PC-9 (cell line): ENCODE measurements around the gene ARHGAP10. TPM values are rescaled to one million over a fixed set of nuclear protein-coding genes. Genes with fewer than 3 reads are reported as not detected.

ENCODE experiments used
- BruUV-seq: library from RNA; stranded (reverse); fragments of 400-500 nt; replicated peaks from 2 replicates; lab custom pipeline; 2021; lab: Mats Ljungman, UMichigan
- CTCF ChIA-PET: fragments of 300-600 bp; sonication (Branson Sonifier 250); formaldehyde crosslinking; loops from one replicate; lab custom pipeline; 2022; ENCODE audit warnings: antibody characterized with exemption; lab: Charles Lee
- POLR2A ChIA-PET: fragments of 300-600 bp; sonication (Branson Sonifier 250); formaldehyde crosslinking; loops from one replicate; lab custom pipeline; 2022; ENCODE audit warnings: antibody characterized with exemption; ENCODE audit not compliant: unreplicated experiment; lab: Charles Lee
- DNase-seq, 2 experiments: peaks; one replicate each; pipeline versions ENCODE4 v3.0.0 to v3.0.0-alpha.2; 2015 to 2022; ENCODE audit warnings: mixed read lengths in 1 of 2
- H2AFZ ChIP-seq: fragments of 200-600 bp; sonication (generic); 2 replicates; pipeline ENCODE4 v1.8.1; 2017; ENCODE audit warnings: antibody characterized with exemption
- H3F3A ChIP-seq: fragments of 200-600 bp; sonication (generic); 2 replicates; pipeline ENCODE4 v1.8.1; 2017; ENCODE audit warnings: antibody characterized with exemption, mild to moderate bottlenecking, low read depth; ENCODE audit not compliant: insufficient read depth
- H3K27ac ChIP-seq: fragments of 200-600 bp; sonication (generic); 2 replicates; pipeline ENCODE4 v1.6.1; 2016; ENCODE audit warnings: mixed run types
- H3K27me3 ChIP-seq: fragments of 200-600 bp; sonication (generic); 2 replicates; pipeline ENCODE4 v1.6.1; 2016; ENCODE audit warnings: low read depth, mixed run types; ENCODE audit not compliant: insufficient read depth
- H3K36me3 ChIP-seq: fragments of 200-600 bp; sonication (generic); 2 replicates; pipeline ENCODE4 v1.6.1; 2016; ENCODE audit warnings: low read depth, mixed run types
- H3K4me1 ChIP-seq: fragments of 200-600 bp; sonication (generic); replicated peaks from 2 replicates; pipeline ENCODE4 v1.6.1; 2016; ENCODE audit warnings: mixed run types; ENCODE audit not compliant: insufficient read depth
- H3K4me2 ChIP-seq: fragments of 200-600 bp; sonication (generic); 2 replicates; pipeline ENCODE4 v1.6.1; 2017; ENCODE audit warnings: mixed run types
- H3K4me3 ChIP-seq: fragments of 200-600 bp; sonication (generic); 2 replicates; pipeline ENCODE4 v1.6.1; 2016; ENCODE audit warnings: mixed run types
- H3K79me2 ChIP-seq: fragments of 200-600 bp; sonication (generic); 2 replicates; pipeline ENCODE4 v1.6.1; 2017; ENCODE audit warnings: low read depth, mixed run types
- H3K9me2 ChIP-seq: fragments of 200-600 bp; sonication (generic); 2 replicates; pipeline ENCODE4 v1.8.1; 2017; ENCODE audit warnings: mild to moderate bottlenecking; ENCODE audit not compliant: insufficient read depth
- H3K9me3 ChIP-seq: fragments of 200-600 bp; sonication (generic); 2 replicates; pipeline ENCODE4 v1.8.1; 2016; ENCODE audit warnings: low read depth; ENCODE audit not compliant: insufficient read depth
- H4K20me1 ChIP-seq: fragments of 200-600 bp; sonication (generic); 2 replicates; pipeline ENCODE4 v1.8.1; 2017; ENCODE audit not compliant: insufficient read depth
- CTCF ChIP-seq: fragments of 200-600 bp; sonication (generic); conservative IDR thresholded peaks from 2 replicates; pipeline ENCODE4 v1.6.1; 2017; ENCODE audit warnings: mixed run types, antibody characterized with exemption, mild to moderate bottlenecking, moderate library complexity
- EZH2 ChIP-seq: fragments of 200-600 bp; sonication (generic); IDR thresholded peaks from 2 replicates; pipeline ENCODE4 v1.8.0; 2017; ENCODE audit warnings: antibody characterized with exemption, low read depth
- intact Hi-C: fragments of 100-400 bp; cut with micrococcal nuclease; formaldehyde crosslinking; loops from one replicate; pipeline ENCODE4 v1.10.0; 2022; ENCODE audit not compliant: unreplicated experiment
- total RNA-seq: library from RNA; stranded (reverse); gene quantifications from 2 replicates; pipeline ENCODE4 v1.2.3, GENCODE V29; 2021

The ARHGAP10 gene
- total RNA-seq, 1 experiment from 2014 or later, result 27.5 TPM

- TF ChIP-seq EZH2 (no peak), CTCF (no peak)
- Histone ChIP-seq H3K9me3 (no peaks in the 10 kb centered on the region), H4K20me1 (no peaks in the 10 kb centered on the region), H3K4me2 (no peak overlapping the region), H2AFZ (no peak overlapping the region), H3K9me2 (no peaks in the 10 kb centered on the region), H3F3A (no peaks in the 10 kb centered on the region), H3K27ac (no peak overlapping the region), H3K79me2 (no peaks in the 10 kb centered on the region), H3K36me3 (no peaks in the 10 kb centered on the region), H3K4me1 (no peaks in the 10 kb centered on the region), H3K4me3 (no peak overlapping the region), H3K27me3 (no peaks in the 10 kb centered on the region)
- DNase-seq, result no peak
- BruUV-seq, result no TSS peak
- intact Hi-C loops, result no loop called here
- POLR2A ChIA-PET, result no interaction called here
- CTCF ChIA-PET, result no interaction called here
These were observed 236.8 kb downstream of the ARHGAP10 start for GRCh38 chr4:147968641-147969040.

GRCh38 chr4:147969573-147970385 is 237.9 kb downstream of the ARHGAP10 start:
- Histone ChIP-seq H3K36me3 (no peaks in the 10 kb centered on the region), H3K4me1 (no peaks in the 10 kb centered on the region), H3F3A (no peaks in the 10 kb centered on the region), H4K20me1 (no peaks in the 10 kb centered on the region), H3K9me3 (no peaks in the 10 kb centered on the region), H3K4me3 (no peak overlapping the region), H3K4me2 (no peak overlapping the region), H3K79me2 (no peaks in the 10 kb centered on the region), H3K9me2 (no peaks in the 10 kb centered on the region), H3K27ac (no peak overlapping the region), H3K27me3 (no peaks in the 10 kb centered on the region), H2AFZ (no peak overlapping the region)
- ChIA-PET POLR2A (no interaction called here), CTCF (no interaction called here)
- TF ChIP-seq EZH2 (no peak), CTCF (no peak)
- intact Hi-C loops, result no loop called here
- no peak for DNase-seq
- BruUV-seq, result no TSS peak

GRCh38 chr4:147971116-147971515 is 239.2 kb downstream of the ARHGAP10 start:
- ChIA-PET POLR2A (no interaction called here), CTCF (no interaction called here)
- Histone ChIP-seq H3K36me3 (no peaks in the 10 kb centered on the region), H3K4me1 (no peaks in the 10 kb centered on the region), H3K4me2 (no peak overlapping the region), H3K27ac (no peak overlapping the region), H3K4me3 (no peak overlapping the region), H2AFZ (no peak overlapping the region), H3F3A (no peaks in the 10 kb centered on the region), H3K27me3 (no peaks in the 10 kb centered on the region), H4K20me1 (no peaks in the 10 kb centered on the region), H3K9me3 (no peaks in the 10 kb centered on the region), H3K79me2 (no peaks in the 10 kb centered on the region), H3K9me2 (no peaks in the 10 kb centered on the region)
- DNase-seq, result no peak
- no peak for TF ChIP-seq EZH2
- no peak for TF ChIP-seq CTCF
- intact Hi-C loops, result no loop called here
- BruUV-seq, result no TSS peak
